H1 (cell line): ENCODE results near the gene LEMD1. TPM values are rescaled to one million over a fixed set of nuclear protein-coding genes. Genes with fewer than 3 reads are reported as not detected.

Experiments
- CTCF ChIA-PET: fragments of 300-600 bp; sonication (Branson Sonifier 250); formaldehyde crosslinking; loops from one replicate; lab custom pipeline; 2021; ENCODE audit not compliant: partially characterized antibody; lab: Charles Lee
- POLR2A ChIA-PET: fragments of 300-600 bp; sonication (Branson Sonifier 250); formaldehyde crosslinking; loops from one replicate; lab custom pipeline; 2021; ENCODE audit warnings: inconsistent platforms; ENCODE audit not compliant: partially characterized antibody; lab: Charles Lee
- DNase-seq, 2 experiments: peaks; one replicate each; pipeline versions ENCODE4 v3.0.0 to v3.0.0-alpha.2; 2010 to 2022; ENCODE audit warnings: low spot score in 2 of 2, low read depth in 1 of 2, mixed read lengths in 1 of 2
- FAIRE-seq: peaks from 2 replicates; lab custom pipeline; 2011; peaks lifted over from hg19 to GRCh38; lab: Jason Lieb, UNC
- H2AFZ ChIP-seq: 2 replicates; pipeline ENCODE4 v1.8.1; 2012; ENCODE audit warnings: low read length, inconsistent platforms
- H2AK5ac ChIP-seq: 2 replicates; pipeline ENCODE4 v1.6.1; 2013; ENCODE audit warnings: low read depth, low read length
- H2BK120ac ChIP-seq: replicated peaks from 2 replicates; pipeline ENCODE3; 2013; ENCODE audit warnings: low read depth, low read length, inconsistent platforms
- H2BK12ac ChIP-seq: 2 replicates; pipeline ENCODE4 v1.6.1; 2013; ENCODE audit warnings: low read depth, low read length
- H2BK15ac ChIP-seq: 2 replicates; pipeline ENCODE4 v1.6.1; 2013; ENCODE audit warnings: low read length
- H2BK20ac ChIP-seq: 2 replicates; pipeline ENCODE4 v1.6.1; 2013; ENCODE audit warnings: low read length
- H2BK5ac ChIP-seq: 2 replicates; pipeline ENCODE4 v1.6.1; 2013; ENCODE audit warnings: low read depth, low read length
- H3K14ac ChIP-seq: 2 replicates; pipeline ENCODE4 v1.6.1; 2013; ENCODE audit warnings: inconsistent platforms; ENCODE audit not compliant: insufficient read length
- H3K18ac ChIP-seq: 2 replicates; pipeline ENCODE4 v1.6.1; 2013; ENCODE audit warnings: low read length; ENCODE audit errors: extremely low read depth
- H3K23ac ChIP-seq: 2 replicates; pipeline ENCODE4 v1.6.1; 2013; ENCODE audit warnings: inconsistent platforms; ENCODE audit not compliant: insufficient read length
- H3K23me2 ChIP-seq: 2 replicates; pipeline ENCODE4 v1.6.1; 2013; ENCODE audit warnings: low read depth, low read length
- H3K27ac ChIP-seq: 2 replicates; pipeline ENCODE4 v1.6.1; 2011; ENCODE audit warnings: low read depth, low read length, inconsistent platforms
- H3K27me3 ChIP-seq, 4 experiments: replicated peaks in 1 of 4; 1 replicate in 1 of 4; 2 replicates in 3 of 4; pipeline versions ENCODE4 v1.6.1 to v1.8.1; 2011 to 2013; ENCODE audit warnings: low read length in 3 of 4, mild to moderate bottlenecking in 3 of 4, inconsistent platforms in 2 of 4, mixed read lengths in 2 of 4, moderate library complexity in 1 of 4; ENCODE audit not compliant: control insufficient read depth in 3 of 4, insufficient read depth in 3 of 4; ENCODE audit errors: extremely low read depth in 1 of 4
- H3K36me3 ChIP-seq, 4 experiments: 2 replicates each; pipeline versions ENCODE4 v1.6.1 to v1.8.1; 2011 to 2013; ENCODE audit warnings: mild to moderate bottlenecking in 4 of 4, low read length in 3 of 4, moderate library complexity in 2 of 4, control low read depth in 1 of 4, inconsistent platforms in 1 of 4; ENCODE audit not compliant: insufficient read depth in 4 of 4, control insufficient read depth in 2 of 4
- H3K4ac ChIP-seq: replicated peaks from 2 replicates; pipeline ENCODE3; 2013; ENCODE audit warnings: low read length, low read depth, mixed read lengths, inconsistent platforms; ENCODE audit not compliant: insufficient read length
- H3K4me1 ChIP-seq, 4 experiments: replicated peaks in 1 of 4; 1 replicate in 1 of 4; 2 replicates in 3 of 4; pipeline versions ENCODE4 v1.6.1 to v1.8.1; 2011 to 2013; ENCODE audit warnings: low read length in 3 of 4, inconsistent platforms in 2 of 4, mixed read lengths in 1 of 4; ENCODE audit not compliant: insufficient read depth in 4 of 4, control insufficient read depth in 3 of 4
- H3K4me2 ChIP-seq, 2 experiments: 2 replicates each; pipeline versions ENCODE4 v1.6.1 to v1.8.1; 2011 to 2013; ENCODE audit warnings: low read depth in 2 of 2, low read length in 2 of 2, control low read depth in 1 of 2, inconsistent platforms in 1 of 2, mild to moderate bottlenecking in 1 of 2; ENCODE audit not compliant: insufficient read depth in 1 of 2
- H3K4me3 ChIP-seq, 4 experiments: fragments of 200-600, 300-600 bp in 1 of 4; sonication (generic), shearing (Covaris generic), sonication (Bioruptor Twin) in 1 of 4; 2 replicates each; pipeline versions ENCODE4 v1.5.1 to v1.8.1; 2011 to 2016; ENCODE audit warnings: low read length in 4 of 4, low read depth in 3 of 4, control low read depth in 2 of 4, inconsistent platforms in 2 of 4, mild to moderate bottlenecking in 2 of 4, mixed read lengths in 1 of 4, moderate library complexity in 1 of 4; ENCODE audit not compliant: insufficient read depth in 2 of 4; ENCODE audit errors: extremely low read depth in 1 of 4
- H3K56ac ChIP-seq: replicated peaks from 2 replicates; pipeline ENCODE3; 2013; ENCODE audit warnings: low read depth, mild to moderate bottlenecking, mixed read lengths, low read length, inconsistent platforms; ENCODE audit not compliant: insufficient read length
- H3K79me1 ChIP-seq: 2 replicates; pipeline ENCODE4 v1.6.1; 2013; ENCODE audit warnings: low read depth, low read length, control low read depth
- H3K79me2 ChIP-seq, 2 experiments: 2 replicates each; pipeline versions ENCODE4 v1.6.1 to v1.8.1; 2012 to 2013; ENCODE audit warnings: low read length in 2 of 2, mild to moderate bottlenecking in 2 of 2, inconsistent platforms in 1 of 2; ENCODE audit not compliant: insufficient read depth in 2 of 2, control insufficient read depth in 1 of 2
- H3K9ac ChIP-seq, 4 experiments: replicated peaks in 1 of 4; 1 replicate in 1 of 4; 2 replicates in 3 of 4; pipeline versions ENCODE4 v1.6.1 to v1.8.1; 2011 to 2013; ENCODE audit warnings: low read depth in 3 of 4, low read length in 3 of 4, control low read depth in 2 of 4, mild to moderate bottlenecking in 2 of 4, moderate library complexity in 2 of 4, inconsistent platforms in 1 of 4; ENCODE audit errors: extremely low read depth in 1 of 4
- H3K9me3 ChIP-seq, 2 experiments: 2 replicates each; pipeline versions ENCODE4 v1.6.1 to v1.8.1; 2012 to 2013; ENCODE audit warnings: mild to moderate bottlenecking in 2 of 2, moderate library complexity in 2 of 2, control low read depth in 1 of 2, inconsistent platforms in 1 of 2, low read depth in 1 of 2, low read length in 1 of 2, mixed read lengths in 1 of 2; ENCODE audit not compliant: insufficient read depth in 2 of 2
- H4K20me1 ChIP-seq, 2 experiments: replicated peaks in 1 of 2; 2 replicates each; pipeline versions ENCODE3 to v1.8.1; 2011 to 2013; ENCODE audit warnings: inconsistent platforms in 2 of 2, low read length in 2 of 2, mild to moderate bottlenecking in 1 of 2; ENCODE audit not compliant: insufficient read depth in 2 of 2, control insufficient read depth in 1 of 2
- H4K5ac ChIP-seq: 2 replicates; pipeline ENCODE4 v1.6.1; 2013; ENCODE audit warnings: low read length, low read depth, mixed read lengths, inconsistent platforms; ENCODE audit not compliant: insufficient read length
- H4K8ac ChIP-seq: 2 replicates; pipeline ENCODE4 v1.8.0; 2013; ENCODE audit warnings: mild to moderate bottlenecking, moderate library complexity, low read length, inconsistent platforms; ENCODE audit not compliant: insufficient read depth; ENCODE audit errors: extremely low read depth
- H4K91ac ChIP-seq: replicated peaks from 2 replicates; pipeline ENCODE3; 2013; ENCODE audit warnings: low read length, mixed read lengths, inconsistent platforms; ENCODE audit not compliant: insufficient read length
- BCL11A ChIP-seq, 2 experiments: IDR thresholded peaks; one replicate each; pipeline ENCODE4 v1.6.1; 2011; ENCODE audit warnings: low read depth in 2 of 2, low read length in 2 of 2, mild to moderate bottlenecking in 2 of 2
- CHD2 ChIP-seq: IDR thresholded peaks from 2 replicates; pipeline ENCODE4 v1.6.1; 2012; ENCODE audit warnings: low read length, improper control_type of control experiment
- EP300 ChIP-seq, 2 experiments: IDR thresholded peaks; 1 replicate in 1 of 2; 2 replicates in 1 of 2; pipeline ENCODE4 v1.6.1; 2011 to 2012; ENCODE audit warnings: low read depth in 2 of 2, low read length in 2 of 2, mild to moderate bottlenecking in 2 of 2, borderline replicate concordance in 1 of 2, inconsistent platforms in 1 of 2, moderate library complexity in 1 of 2
- JUN ChIP-seq: IDR thresholded peaks from 2 replicates; pipeline ENCODE4 v1.6.1; 2011; ENCODE audit warnings: low read depth, mild to moderate bottlenecking, improper control_type of control experiment, low read length
- KDM4A ChIP-seq: IDR thresholded peaks from one replicate; pipeline ENCODE4 v1.7.1; 2012; ENCODE audit warnings: low read depth, mild to moderate bottlenecking, moderate library complexity, low read length, inconsistent platforms; ENCODE audit not compliant: severe bottlenecking
- NANOG ChIP-seq: IDR thresholded peaks from 2 replicates; pipeline ENCODE4 v1.6.1; 2011; ENCODE audit warnings: low read length, low read depth, mild to moderate bottlenecking, inconsistent platforms; ENCODE audit not compliant: insufficient read depth, poor library complexity, severe bottlenecking
- RAD21 ChIP-seq, 2 experiments: IDR thresholded peaks in 1 of 2; conservative IDR thresholded peaks in 1 of 2; 2 replicates each; pipeline ENCODE4 v1.6.1; 2011; ENCODE audit warnings: low read depth in 2 of 2, low read length in 2 of 2, improper control_type of control experiment in 1 of 2, inconsistent platforms in 1 of 2, mild to moderate bottlenecking in 1 of 2, moderate library complexity in 1 of 2
- RXRA ChIP-seq: IDR thresholded peaks from 2 replicates; pipeline ENCODE4 v1.6.1; 2011; ENCODE audit warnings: low read depth, mild to moderate bottlenecking, low read length, moderate library complexity; ENCODE audit not compliant: insufficient read depth
- SIN3A ChIP-seq, 2 experiments: IDR thresholded peaks in 1 of 2; conservative IDR thresholded peaks in 1 of 2; 2 replicates each; pipeline ENCODE4 v1.6.1; 2011 to 2012; ENCODE audit warnings: low read length in 2 of 2, improper control_type of control experiment in 1 of 2, low read depth in 1 of 2, mild to moderate bottlenecking in 1 of 2
- WGBS, 2 experiments: shearing (Covaris generic) in 1 of 2; methylation state at CpG; one replicate each; pipeline versions ENCODE4 v1.1.6 to v1.1.7; 2013 to 2015; ENCODE audit warnings: low lambda C conversion rate in 2 of 2, mixed read lengths in 2 of 2, inconsistent platforms in 1 of 2, low coverage in 1 of 2, missing lambda C conversion rate in 1 of 2; ENCODE audit not compliant: insufficient replicate concordance in 2 of 2, insufficient coverage in 1 of 2, insufficient read length in 1 of 2; ENCODE audit errors: extremely low coverage in 1 of 2, missing lambda C conversion rate in 1 of 2; 5-methylcytosine and 5-hydroxymethylcytosine counted together
- polyA plus RNA-seq, 7 experiments: library from polyadenylated mRNA; depleted of rRNA in 3 of 7; stranded (reverse) in 5 of 7; unstranded in 2 of 7; fragments of >200 nt in 5 of 7; fragments of 200-250 nt in 2 of 7; gene quantifications; 1 replicate in 5 of 7; 2 replicates in 1 of 7; 4 replicates in 1 of 7; pipeline versions ENCODE4 v1.2.1 to v1.2.3, GENCODE V29; 2011 to 2013; ENCODE audit warnings: missing spikeins in 2 of 7, mixed read lengths in 2 of 7
- total RNA-seq: library from RNA; stranded (reverse); fragmentation: NEBNext Ultra II Directional; extraction: Animal tissue kit (Norgen Biotek cat#: 25700); gene quantifications from 2 replicates; pipeline ENCODE4 v1.2.1, GENCODE V29; 2021
- TF ChIP-seq, protein P1 (sequence below), 3 experiments: IDR thresholded peaks; 1 replicate in 2 of 3; 2 replicates in 1 of 3; pipeline versions ENCODE4 v1.5.1 to v1.6.1; 2011; ENCODE audit warnings: low read length in 3 of 3, mild to moderate bottlenecking in 3 of 3, inconsistent platforms in 2 of 3, low read depth in 1 of 3, moderate library complexity in 1 of 3; ENCODE audit not compliant: insufficient read depth in 1 of 3; ENCODE audit errors: control extremely low read depth in 1 of 3

The LEMD1 gene
- total and polyA plus RNA-seq, 2 of the 8 experiments (the other 6 are each of a cell fraction or from before 2014, with no cell fraction given) = 10.0 to 10.5 TPM

DNA sequence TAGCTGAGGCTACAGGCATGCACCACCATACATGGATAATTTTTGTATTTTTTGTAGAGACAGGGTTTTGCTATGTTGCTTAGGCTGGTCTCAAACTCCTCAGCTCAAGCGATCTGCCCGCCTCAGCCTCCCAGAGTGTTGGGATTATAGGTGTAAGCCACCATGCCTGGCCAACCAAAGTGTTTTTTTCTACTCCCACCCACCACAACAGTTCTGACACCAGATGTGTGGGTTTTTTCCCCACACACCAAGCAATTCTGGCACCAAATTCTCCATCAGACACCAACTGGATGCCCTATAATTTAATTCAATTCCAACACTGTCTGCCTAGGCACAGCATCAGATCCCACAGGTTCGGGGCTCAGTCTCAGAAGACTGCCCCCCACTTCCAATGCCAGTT, 44.5 kb downstream of the LEMD1 start:
- H4K8ac ChIP-seq = no peak overlapping the region
- WGBS, 2 experiments = 90% methylated on average over 3 of the region's 3 CpGs; no CpG with 5 or more reads in 1 of the 2 experiments
- no peaks in the 10 kb centered on the region for H3K79me2 ChIP-seq
- H4K20me1 ChIP-seq = no peaks in the 10 kb centered on the region
- no peak overlapping the region for H2BK120ac ChIP-seq
- H3K79me1 ChIP-seq = no peaks in the 10 kb centered on the region
- no peak overlapping the region for H3K27ac ChIP-seq
- no peak overlapping the region for H3K9ac ChIP-seq
- no peak overlapping the region for H2AK5ac ChIP-seq
- no peak overlapping the region for H3K14ac ChIP-seq
- no peak overlapping the region for H4K91ac ChIP-seq
- no peak overlapping the region for H2BK5ac ChIP-seq
- H3K4me1 ChIP-seq = peaks cover 8 to 19% (median 15%) of the 10 kb centered on the region in 4 experiments; a peak in 5 of 7 replicates
- H3K4me3 ChIP-seq = no peak overlapping the region
- H2AFZ ChIP-seq = no peak overlapping the region
- POLR2A ChIA-PET = no interaction called here
- FAIRE-seq (no peak), DNase-seq (peak in 1 of 2 experiments; percentile 20)
- H3K4ac ChIP-seq = no peak overlapping the region
- CTCF ChIA-PET = interaction anchor here (1.0 to 14.6 kb wide), 4 partner anchors 21 to 147 kb away, joined by 4 to 207 read pairs (median 12); partner anchors contain the start of gene KLHDC8A
- no peak overlapping the region for H4K5ac ChIP-seq
- no peaks in the 10 kb centered on the region for H3K27me3 ChIP-seq
- no peaks in the 10 kb centered on the region for H3K36me3 ChIP-seq
- no peak overlapping the region for H3K4me2 ChIP-seq
- H3K56ac ChIP-seq = no peak overlapping the region
- H2BK12ac ChIP-seq = no peak overlapping the region
- no peak overlapping the region for H3K18ac ChIP-seq
- H3K23me2 ChIP-seq = no peaks in the 10 kb centered on the region
- no peak overlapping the region for H2BK20ac ChIP-seq
- no peak overlapping the region for H3K23ac ChIP-seq
- H2BK15ac ChIP-seq = no peak overlapping the region
- no peaks in the 10 kb centered on the region for H3K9me3 ChIP-seq
- TF ChIP-seq NANOG (no peak), BCL11A (IDR thresholded peaks at IDR 0.05; ENCODE audit: low read depth in 2 of 2, low read length in 2 of 2) (no peak), EP300 (IDR thresholded peaks at IDR 0.05; ENCODE audit: borderline replicate concordance in 1 of 2, low read depth in 2 of 2, low read length in 2 of 2) (no peak), JUN (no peak), CHD2 (no peak), KDM4A (no peak), RAD21 (IDR thresholded peaks at IDR 0.05 in 1 of 2, conservative IDR thresholded peaks at IDR 0.05 in 1 of 2; ENCODE audit: low read depth in 2 of 2, low read length in 2 of 2) (no peak), SIN3A (conservative IDR thresholded peaks at IDR 0.05 in 1 of 2, IDR thresholded peaks at IDR 0.05 in 1 of 2; ENCODE audit: low read depth in 1 of 2, low read length in 2 of 2) (no peak), RXRA (no peak)
- TF ChIP-seq, protein P1, sequence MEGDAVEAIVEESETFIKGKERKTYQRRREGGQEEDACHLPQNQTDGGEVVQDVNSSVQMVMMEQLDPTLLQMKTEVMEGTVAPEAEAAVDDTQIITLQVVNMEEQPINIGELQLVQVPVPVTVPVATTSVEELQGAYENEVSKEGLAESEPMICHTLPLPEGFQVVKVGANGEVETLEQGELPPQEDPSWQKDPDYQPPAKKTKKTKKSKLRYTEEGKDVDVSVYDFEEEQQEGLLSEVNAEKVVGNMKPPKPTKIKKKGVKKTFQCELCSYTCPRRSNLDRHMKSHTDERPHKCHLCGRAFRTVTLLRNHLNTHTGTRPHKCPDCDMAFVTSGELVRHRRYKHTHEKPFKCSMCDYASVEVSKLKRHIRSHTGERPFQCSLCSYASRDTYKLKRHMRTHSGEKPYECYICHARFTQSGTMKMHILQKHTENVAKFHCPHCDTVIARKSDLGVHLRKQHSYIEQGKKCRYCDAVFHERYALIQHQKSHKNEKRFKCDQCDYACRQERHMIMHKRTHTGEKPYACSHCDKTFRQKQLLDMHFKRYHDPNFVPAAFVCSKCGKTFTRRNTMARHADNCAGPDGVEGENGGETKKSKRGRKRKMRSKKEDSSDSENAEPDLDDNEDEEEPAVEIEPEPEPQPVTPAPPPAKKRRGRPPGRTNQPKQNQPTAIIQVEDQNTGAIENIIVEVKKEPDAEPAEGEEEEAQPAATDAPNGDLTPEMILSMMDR (IDR thresholded peaks at IDR 0.05; ENCODE audit: control extremely low read depth in 1 of 3, insufficient read depth in 1 of 3, low read depth in 1 of 3, low read length in 3 of 3) = no peak
